ENCODE measurements around the gene MGLL. TPM values are rescaled to one million over a fixed set of nuclear protein-coding genes. Genes with fewer than 3 reads are reported as not detected.

Gene MGLL
- total RNA-seq, 4 donors from 2014 or later, result 12.6 to 44.8 (median 32.3) TPM

DNA sequence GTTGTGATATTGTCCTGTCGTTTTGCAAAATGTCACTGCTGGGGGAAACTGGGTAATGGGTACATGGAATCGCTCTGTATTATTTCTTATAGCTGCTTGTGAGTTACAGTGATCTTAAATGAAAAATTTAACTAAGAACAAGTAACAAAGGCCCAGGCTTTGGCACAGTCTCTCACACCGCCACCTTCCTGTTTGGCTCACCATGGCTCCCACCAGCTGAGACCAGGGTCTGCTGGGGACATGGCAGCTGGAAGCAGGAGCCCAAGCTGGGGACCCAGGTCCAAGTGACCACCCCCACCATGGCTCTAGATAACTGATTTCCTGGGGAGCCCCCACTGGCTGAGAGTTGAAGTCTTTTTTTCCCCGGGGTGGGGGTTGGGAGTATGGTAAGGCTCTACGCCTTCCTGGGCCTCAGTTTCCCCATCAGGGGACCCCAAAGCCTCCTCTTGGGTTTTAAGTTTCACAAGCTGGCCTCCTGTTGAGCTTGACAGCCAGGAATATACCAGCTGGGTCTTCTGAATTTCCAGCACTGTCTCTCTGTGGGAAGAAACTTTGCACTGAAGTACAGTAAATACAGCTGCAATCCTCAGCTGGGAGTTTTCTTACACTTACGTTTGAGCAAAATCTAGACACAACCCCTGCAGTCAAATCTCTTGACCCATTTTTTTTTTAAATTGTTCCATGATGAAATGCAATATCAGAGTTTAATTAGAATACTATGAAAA is 123.5 kb downstream of the MGLL start:
- Histone ChIP-seq H3K27ac (peak overlapping the region; percentile 84 to 91), H3K9me3 (no peaks in the 10 kb centered on the region), H3K27me3 (no peaks in the 10 kb centered on the region), H3K4me3 (no peak overlapping the region), H3K36me3 (no peaks in the 10 kb centered on the region), H3K4me1 (peaks cover 0 to 10% of the 10 kb centered on the region in 2 donors)
- no peak for DNase-seq
- intact Hi-C loops (cut with DNase I; ENCODE audit: low total_unique reads), result no loop called here
- TF ChIP-seq, protein P1, sequence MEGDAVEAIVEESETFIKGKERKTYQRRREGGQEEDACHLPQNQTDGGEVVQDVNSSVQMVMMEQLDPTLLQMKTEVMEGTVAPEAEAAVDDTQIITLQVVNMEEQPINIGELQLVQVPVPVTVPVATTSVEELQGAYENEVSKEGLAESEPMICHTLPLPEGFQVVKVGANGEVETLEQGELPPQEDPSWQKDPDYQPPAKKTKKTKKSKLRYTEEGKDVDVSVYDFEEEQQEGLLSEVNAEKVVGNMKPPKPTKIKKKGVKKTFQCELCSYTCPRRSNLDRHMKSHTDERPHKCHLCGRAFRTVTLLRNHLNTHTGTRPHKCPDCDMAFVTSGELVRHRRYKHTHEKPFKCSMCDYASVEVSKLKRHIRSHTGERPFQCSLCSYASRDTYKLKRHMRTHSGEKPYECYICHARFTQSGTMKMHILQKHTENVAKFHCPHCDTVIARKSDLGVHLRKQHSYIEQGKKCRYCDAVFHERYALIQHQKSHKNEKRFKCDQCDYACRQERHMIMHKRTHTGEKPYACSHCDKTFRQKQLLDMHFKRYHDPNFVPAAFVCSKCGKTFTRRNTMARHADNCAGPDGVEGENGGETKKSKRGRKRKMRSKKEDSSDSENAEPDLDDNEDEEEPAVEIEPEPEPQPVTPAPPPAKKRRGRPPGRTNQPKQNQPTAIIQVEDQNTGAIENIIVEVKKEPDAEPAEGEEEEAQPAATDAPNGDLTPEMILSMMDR (IDR thresholded peaks at IDR 0.05), result no peak
- no peak for TF ChIP-seq POLR2A (IDR thresholded peaks at IDR 0.05)

GRCh38 chr3:127698286-127698685 is 124.0 kb downstream of the MGLL start:
- H3K27ac ChIP-seq, result peak overlapping the region; percentile 84 to 91
- TF ChIP-seq, protein P1 (IDR thresholded peaks at IDR 0.05), result no peak
- no peak for TF ChIP-seq POLR2A (IDR thresholded peaks at IDR 0.05)
- H3K27me3 ChIP-seq, result no peaks in the 10 kb centered on the region
- intact Hi-C loops (cut with DNase I; ENCODE audit: low total_unique reads), result no loop called here
- H3K9me3 ChIP-seq, result no peaks in the 10 kb centered on the region
- H3K4me3 ChIP-seq, result no peak overlapping the region
- no peaks in the 10 kb centered on the region for H3K36me3 ChIP-seq
- DNase-seq, result no peak
- peaks cover 0 to 10% of the 10 kb centered on the region in 2 donors for H3K4me1 ChIP-seq

DNA sequence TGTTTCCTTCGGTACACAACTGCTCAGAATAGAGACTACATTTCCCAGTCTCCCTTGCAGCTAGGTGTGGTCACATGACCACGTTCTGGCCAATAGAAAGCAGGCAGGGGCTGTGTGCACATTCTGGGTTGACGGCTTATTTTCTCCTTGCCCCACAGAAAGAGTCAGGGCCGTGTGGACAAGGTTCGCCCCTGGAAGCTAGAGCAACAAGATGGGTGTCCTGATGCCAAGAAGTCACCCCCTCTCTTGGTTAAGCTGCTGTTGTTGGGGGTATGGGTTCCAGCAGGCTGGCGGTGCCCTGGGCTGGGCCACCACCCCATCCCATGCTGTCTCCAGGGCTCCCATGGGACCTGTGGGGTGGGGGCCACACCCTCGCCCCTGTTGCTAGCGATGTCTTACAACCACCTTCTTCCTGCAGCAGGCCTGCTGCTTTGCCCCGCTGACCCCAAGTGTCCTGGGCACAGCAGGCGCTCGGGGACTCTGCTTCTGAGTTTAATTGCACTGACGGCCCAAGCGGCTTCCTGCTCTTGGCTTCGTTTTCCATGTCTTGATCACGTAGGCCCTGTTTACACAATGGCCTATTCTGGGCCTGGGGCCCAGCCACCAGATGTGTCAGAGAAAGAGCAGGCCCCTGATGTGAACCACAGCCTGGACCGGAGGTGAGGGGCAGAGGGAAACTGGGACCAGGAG is 124.6 kb downstream of the MGLL start:
- peak overlapping the region in 1 of 2 donors; percentile 15 for H3K4me3 ChIP-seq
- no peaks in the 10 kb centered on the region for H3K27me3 ChIP-seq
- H3K4me1 ChIP-seq, result peaks cover 0 to 10% of the 10 kb centered on the region in 2 donors
- intact Hi-C loops (cut with DNase I; ENCODE audit: low total_unique reads), result no loop called here
- peak in 1 of 2 donors; percentile 42 for TF ChIP-seq POLR2A (IDR thresholded peaks at IDR 0.05)
- TF ChIP-seq, protein P1 (IDR thresholded peaks at IDR 0.05), result no peak
- H3K9me3 ChIP-seq, result no peaks in the 10 kb centered on the region
- peak; percentile 78 to 82 for DNase-seq
- H3K36me3 ChIP-seq, result no peaks in the 10 kb centered on the region
- peak overlapping the region; percentile 84 to 91 for H3K27ac ChIP-seq

- Histone ChIP-seq H3K9me3 (no peaks in the 10 kb centered on the region), H3K36me3 (no peaks in the 10 kb centered on the region), H3K4me3 (no peak overlapping the region), H3K4me1 (peaks cover 0 to 10% of the 10 kb centered on the region in 2 donors), H3K27me3 (no peaks in the 10 kb centered on the region), H3K27ac (no peak overlapping the region)
- TF ChIP-seq, protein P1 (IDR thresholded peaks at IDR 0.05), result peak in 2 of 4 experiments; percentile 7 to 12
- TF ChIP-seq POLR2A (IDR thresholded peaks at IDR 0.05), result no peak
- DNase-seq, result no peak
- intact Hi-C loops (cut with DNase I; ENCODE audit: low total_unique reads), result no loop called here
Observed at GRCh38 chr3:127694467-127695215, 127.7 kb downstream of the MGLL start.
